ENCODE results near the gene OSBPL3. TPM values are rescaled to one million over a fixed set of nuclear protein-coding genes. Genes with fewer than 3 reads are reported as not detected.

The OSBPL3 gene
- total RNA-seq, 1 donor from 2014 or later = 37.5 TPM

DNA sequence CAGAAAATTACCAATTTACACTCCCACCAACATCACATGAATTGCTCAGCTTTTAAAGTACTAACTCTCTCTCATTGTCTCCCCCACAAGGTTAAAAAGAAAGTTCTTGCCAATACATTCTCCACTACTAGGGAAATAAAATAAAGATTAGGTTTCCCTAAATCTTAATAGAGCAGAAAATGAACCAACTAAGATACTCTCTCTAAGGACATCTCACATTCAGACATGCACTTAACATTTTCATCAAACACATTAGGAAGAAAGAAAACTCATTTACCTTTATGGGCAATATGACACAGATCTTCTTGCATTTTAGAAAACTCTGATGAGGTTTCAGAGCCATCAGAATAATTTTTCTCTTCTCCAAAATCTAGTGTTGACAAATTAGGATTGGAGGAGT, 118.6 kb downstream of the OSBPL3 start:
- Mint-ChIP-seq H3K9me3 (ENCODE audit: unreplicated experiment) (no peaks in the 10 kb centered on the region), H3K27me3 (ENCODE audit: unreplicated experiment) (peaks cover 4% of the 10 kb centered on the region), H3K27ac (ENCODE audit: unreplicated experiment) (no peak overlapping the region), H3K4me1 (ENCODE audit: low read depth, unreplicated experiment) (peaks cover 9% of the 10 kb centered on the region), H3K36me3 (ENCODE audit: unreplicated experiment) (no peaks in the 10 kb centered on the region), H3K4me3 (ENCODE audit: unreplicated experiment) (no peak overlapping the region)
- DNase-seq = no peak
- TF ChIP-seq CTCF (IDR thresholded peaks at IDR 0.05; ENCODE audit: partially characterized antibody, unreplicated experiment) = no peak

DNA sequence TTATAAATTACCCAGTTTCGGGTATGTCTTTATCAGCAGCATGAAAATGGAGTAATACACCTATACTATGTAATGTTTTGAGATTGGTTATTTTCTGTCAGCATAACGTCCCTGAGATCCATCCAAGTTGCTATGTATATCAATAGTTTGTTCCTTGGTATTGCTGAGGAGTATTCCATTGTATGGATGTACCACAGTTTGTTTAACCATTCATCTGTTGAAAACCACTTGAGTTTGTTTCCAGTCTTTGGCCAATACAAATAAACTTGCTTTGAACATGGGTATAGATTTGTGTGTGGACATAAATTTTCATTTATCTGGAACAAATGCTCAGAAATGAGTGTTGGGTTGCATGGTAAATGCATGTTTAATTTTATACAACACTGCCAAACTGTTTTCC, 119.4 kb downstream of the OSBPL3 start:
- Mint-ChIP-seq H3K4me3 (ENCODE audit: unreplicated experiment) (no peak overlapping the region), H3K9me3 (ENCODE audit: unreplicated experiment) (no peaks in the 10 kb centered on the region), H3K36me3 (ENCODE audit: unreplicated experiment) (no peaks in the 10 kb centered on the region), H3K4me1 (ENCODE audit: low read depth, unreplicated experiment) (peaks cover 9% of the 10 kb centered on the region), H3K27me3 (ENCODE audit: unreplicated experiment) (peaks cover 4% of the 10 kb centered on the region), H3K27ac (ENCODE audit: unreplicated experiment) (no peak overlapping the region)
- TF ChIP-seq CTCF (IDR thresholded peaks at IDR 0.05; ENCODE audit: partially characterized antibody, unreplicated experiment) = no peak
- DNase-seq = no peak

- Mint-ChIP-seq H3K9me3 (ENCODE audit: unreplicated experiment) (no peaks in the 10 kb centered on the region), H3K36me3 (ENCODE audit: unreplicated experiment) (no peaks in the 10 kb centered on the region), H3K27ac (ENCODE audit: unreplicated experiment) (no peak overlapping the region), H3K27me3 (ENCODE audit: unreplicated experiment) (no peaks in the 10 kb centered on the region), H3K4me3 (ENCODE audit: unreplicated experiment) (no peak overlapping the region), H3K4me1 (ENCODE audit: low read depth, unreplicated experiment) (no peaks in the 10 kb centered on the region)
- no peak for TF ChIP-seq CTCF (IDR thresholded peaks at IDR 0.05; ENCODE audit: partially characterized antibody, unreplicated experiment)
- no peak for DNase-seq
Observed at GRCh38 chr7:24858108-24858977, 121.6 kb downstream of the OSBPL3 start.

DNA sequence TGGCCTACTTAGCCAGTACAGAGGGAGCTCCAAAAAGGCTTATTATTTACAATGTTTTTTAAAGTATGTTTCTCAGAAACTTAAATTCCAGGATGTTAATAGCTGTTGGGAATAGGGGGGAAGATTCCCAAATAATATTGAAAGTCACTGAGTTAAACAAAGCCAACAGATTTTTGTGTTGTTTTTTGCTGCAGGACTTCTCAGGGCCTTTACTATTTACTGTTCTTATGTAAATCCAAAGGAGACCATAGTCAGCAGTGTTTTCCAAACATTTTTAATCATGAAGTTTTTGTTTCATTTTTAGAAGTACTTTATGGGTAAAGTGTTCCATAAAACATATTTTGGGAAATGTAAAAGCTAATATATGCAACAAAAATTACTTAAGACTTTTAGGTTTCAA, 122.4 kb downstream of the OSBPL3 start:
- Mint-ChIP-seq H3K27ac (ENCODE audit: unreplicated experiment) (no peak overlapping the region), H3K4me1 (ENCODE audit: low read depth, unreplicated experiment) (no peaks in the 10 kb centered on the region), H3K9me3 (ENCODE audit: unreplicated experiment) (no peaks in the 10 kb centered on the region), H3K4me3 (ENCODE audit: unreplicated experiment) (no peak overlapping the region), H3K36me3 (ENCODE audit: unreplicated experiment) (no peaks in the 10 kb centered on the region), H3K27me3 (ENCODE audit: unreplicated experiment) (no peaks in the 10 kb centered on the region)
- TF ChIP-seq CTCF (IDR thresholded peaks at IDR 0.05; ENCODE audit: partially characterized antibody, unreplicated experiment) = no peak
- no peak for DNase-seq

- no peak for TF ChIP-seq CTCF (IDR thresholded peaks at IDR 0.05; ENCODE audit: partially characterized antibody, unreplicated experiment)
- DNase-seq = no peak
- H3K36me3 Mint-ChIP-seq (ENCODE audit: unreplicated experiment) = no peaks in the 10 kb centered on the region
- no peak overlapping the region for H3K27ac Mint-ChIP-seq (ENCODE audit: unreplicated experiment)
- no peaks in the 10 kb centered on the region for H3K4me1 Mint-ChIP-seq (ENCODE audit: low read depth, unreplicated experiment)
- no peaks in the 10 kb centered on the region for H3K27me3 Mint-ChIP-seq (ENCODE audit: unreplicated experiment)
- no peak overlapping the region for H3K4me3 Mint-ChIP-seq (ENCODE audit: unreplicated experiment)
- H3K9me3 Mint-ChIP-seq (ENCODE audit: unreplicated experiment) = no peaks in the 10 kb centered on the region
Observed at GRCh38 chr7:24854866-24855265, 125.1 kb downstream of the OSBPL3 start.
